Measurements from ENCODE around the gene HTR3C.
A peak's percentile ranks its signal among the peaks of the same experiment; 100 is the strongest.
"Not testable (repeated sequence)": the region's sequence is repeated elsewhere in the genome, so short reads cannot be mapped to it uniquely, and the experiment has no call there.

Gene HTR3C

GRCh38 chr3:184037816-184038215, 15.0 kb upstream of the HTR3C start:
- no peak for DNase-seq

- DNase-seq: not testable (repeated sequence)
Measured at GRCh38 chr3:184038307-184038706, 14.5 kb upstream of the HTR3C start.

- DNase-seq: no peak
Measured at GRCh38 chr3:184039414-184039813, 13.4 kb upstream of the HTR3C start.

- DNase-seq: peak; percentile 74
Measured at GRCh38 chr3:184040010-184040409, 12.8 kb upstream of the HTR3C start.

GRCh38 chr3:184042617-184043016, 10.2 kb upstream of the HTR3C start:
- DNase-seq: peak; percentile 87

GRCh38 chr3:184045995-184046394, 6.9 kb upstream of the HTR3C start:
- DNase-seq: no peak

GRCh38 chr3:184050217-184050847, 2.5 kb upstream of the HTR3C start:
- peak; percentile 91 for DNase-seq

GRCh38 chr3:184058029-184058428, 5.2 kb downstream of the HTR3C start:
- DNase-seq: no peak

GRCh38 chr3:184059424-184059823, 6.6 kb downstream of the HTR3C start:
- no peak for DNase-seq

GRCh38 chr3:184062637-184063036, 9.8 kb downstream of the HTR3C start:
- no peak for DNase-seq

GRCh38 chr3:184066211-184066610, 13.4 kb downstream of the HTR3C start:
- DNase-seq: no peak

GRCh38 chr3:184067573-184068055, 14.8 kb downstream of the HTR3C start:
- DNase-seq: no peak

GRCh38 chr3:184068344-184068743, 15.5 kb downstream of the HTR3C start:
- DNase-seq: no peak

GRCh38 chr3:184071142-184071541, 18.3 kb downstream of the HTR3C start:
- DNase-seq: not testable (repeated sequence)

GRCh38 chr3:184073621-184074020, 20.8 kb downstream of the HTR3C start:
- DNase-seq: no peak

GRCh38 chr3:184075901-184076300, 23.1 kb downstream of the HTR3C start:
- no peak for DNase-seq

- no peak for DNase-seq
Measured at GRCh38 chr3:184077881-184078280, 25.0 kb downstream of the HTR3C start.

GRCh38 chr3:184078851-184079250, 26.0 kb downstream of the HTR3C start:
- DNase-seq: no peak

- DNase-seq: no peak
Measured at GRCh38 chr3:184081116-184081830, 28.4 kb downstream of the HTR3C start.

- no peak for DNase-seq
Measured at GRCh38 chr3:184082034-184082433, 29.2 kb downstream of the HTR3C start.

GRCh38 chr3:184082465-184082864, 29.6 kb downstream of the HTR3C start:
- DNase-seq: peak; percentile 23

- peak; percentile 15 for DNase-seq
Measured at GRCh38 chr3:184085389-184085852, 32.6 kb downstream of the HTR3C start.

- DNase-seq: no peak
Measured at GRCh38 chr3:184092199-184092598, 39.4 kb downstream of the HTR3C start.

GRCh38 chr3:184096811-184097383, 44.0 kb downstream of the HTR3C start, which contains the start of gene HTR3E:
Gene HTR3E (plus strand): TSS chr3:184097064. CDS start chr3:184097530, 466 bp downstream.
- DNase-seq: no peak

Data from DMS153 (cell line).